Activated T-cell treated with anti-CD3 and anti-CD28 coated beads for 1 hour (primary cell): ENCODE measurements around the gene PCGF1.

ENCODE experiments used
- DNase-seq: peaks from one replicate; pipeline ENCODE4 v3.0.0-alpha.2; 2020; ENCODE audit warnings: low read depth

PCGF1 gene

GRCh38 chr2:74536166-74536950 is 28.9 kb upstream of the PCGF1 start:
- no peak for DNase-seq

- no peak for DNase-seq
Measured at GRCh38 chr2:74535440-74535965, 28.0 kb upstream of the PCGF1 start.

GRCh38 chr2:74534411-74534810 is 26.9 kb upstream of the PCGF1 start:
- DNase-seq: no peak

GRCh38 chr2:74533464-74533863 is 26.0 kb upstream of the PCGF1 start:
- no peak for DNase-seq

- no peak for DNase-seq
Measured at GRCh38 chr2:74532222-74532621, 24.7 kb upstream of the PCGF1 start.

GRCh38 chr2:74531666-74532065 is 24.2 kb upstream of the PCGF1 start:
- no peak for DNase-seq

GRCh38 chr2:74530239-74531187 is 23.0 kb upstream of the PCGF1 start:
- DNase-seq: peak; percentile 30

- peak; percentile 76 for DNase-seq
Measured at GRCh38 chr2:74529357-74530238, 22.1 kb upstream of the PCGF1 start, which contains the start of the genes AUP1 and HTRA2. Gene AUP1, minus strand, starts transcription at chr2:74529706. Its CDS starts 77 bp downstream, at chr2:74529629. Gene HTRA2, plus strand, starts transcription at chr2:74529933. Its CDS starts 74 bp downstream, at chr2:74530007.

- no peak for DNase-seq
Measured at GRCh38 chr2:74528600-74529356, 21.3 kb upstream of the PCGF1 start.

GRCh38 chr2:74527741-74528140 is 20.2 kb upstream of the PCGF1 start:
- no peak for DNase-seq

GRCh38 chr2:74526649-74527230 is 19.2 kb upstream of the PCGF1 start:
- DNase-seq: no peak

GRCh38 chr2:74525717-74526648 is 18.5 kb upstream of the PCGF1 start, which contains the start of gene DQX1:
Gene DQX1, minus strand, starts transcription at chr2:74526231. Its CDS starts 502 bp downstream, at chr2:74525729.
- DNase-seq: no peak

- no peak for DNase-seq
Measured at GRCh38 chr2:74524955-74525716, 17.6 kb upstream of the PCGF1 start.

GRCh38 chr2:74524005-74524404 is 16.5 kb upstream of the PCGF1 start:
- DNase-seq: no peak

GRCh38 chr2:74522516-74522915 is 15.0 kb upstream of the PCGF1 start:
- DNase-seq: no peak

GRCh38 chr2:74516650-74517049 is 9.2 kb upstream of the PCGF1 start:
- DNase-seq: no peak

GRCh38 chr2:74515981-74516633 is 8.6 kb upstream of the PCGF1 start:
- peak; percentile 67 for DNase-seq
